DOHH2 (cell line): ENCODE results near the gene SENP8.

Experiments
- EZH2phosphoT487 ChIP-seq: fragments of 200-600 bp; sonication (generic); IDR thresholded peaks from 2 replicates; pipeline ENCODE4 v1.6.1; 2017; ENCODE audit warnings: borderline replicate concordance, mild to moderate bottlenecking, antibody characterized with exemption, low read length, moderate library complexity, mixed read lengths
- TF ChIP-seq, protein P1 (sequence below): fragments of 200-600 bp; sonication (generic); IDR thresholded peaks from one replicate; pipeline ENCODE4 v1.5.1; 2014; ENCODE audit warnings: antibody characterized with exemption, mild to moderate bottlenecking, low read depth, low read length; ENCODE audit not compliant: poor library complexity, severe bottlenecking

DNA sequence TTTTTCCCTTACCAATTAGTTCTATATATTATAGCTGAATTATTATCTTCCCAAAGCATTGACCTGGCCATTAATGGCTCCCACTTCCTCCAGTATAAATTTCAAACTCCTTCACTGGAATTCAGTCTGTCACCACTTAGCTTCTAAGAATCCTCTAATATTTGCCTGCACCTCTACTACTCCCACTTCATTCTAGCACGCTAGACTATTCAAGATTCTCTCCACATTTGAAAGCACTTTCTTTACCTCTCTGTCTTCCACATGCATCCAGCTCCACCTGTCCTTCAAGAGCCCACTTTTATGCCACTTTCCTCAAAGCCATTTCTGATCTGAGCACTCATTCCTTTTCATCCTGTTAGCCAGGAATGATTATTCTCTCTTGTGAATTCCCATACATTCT lies 15.0 kb downstream of the SENP8 start:
- TF ChIP-seq, protein P1, sequence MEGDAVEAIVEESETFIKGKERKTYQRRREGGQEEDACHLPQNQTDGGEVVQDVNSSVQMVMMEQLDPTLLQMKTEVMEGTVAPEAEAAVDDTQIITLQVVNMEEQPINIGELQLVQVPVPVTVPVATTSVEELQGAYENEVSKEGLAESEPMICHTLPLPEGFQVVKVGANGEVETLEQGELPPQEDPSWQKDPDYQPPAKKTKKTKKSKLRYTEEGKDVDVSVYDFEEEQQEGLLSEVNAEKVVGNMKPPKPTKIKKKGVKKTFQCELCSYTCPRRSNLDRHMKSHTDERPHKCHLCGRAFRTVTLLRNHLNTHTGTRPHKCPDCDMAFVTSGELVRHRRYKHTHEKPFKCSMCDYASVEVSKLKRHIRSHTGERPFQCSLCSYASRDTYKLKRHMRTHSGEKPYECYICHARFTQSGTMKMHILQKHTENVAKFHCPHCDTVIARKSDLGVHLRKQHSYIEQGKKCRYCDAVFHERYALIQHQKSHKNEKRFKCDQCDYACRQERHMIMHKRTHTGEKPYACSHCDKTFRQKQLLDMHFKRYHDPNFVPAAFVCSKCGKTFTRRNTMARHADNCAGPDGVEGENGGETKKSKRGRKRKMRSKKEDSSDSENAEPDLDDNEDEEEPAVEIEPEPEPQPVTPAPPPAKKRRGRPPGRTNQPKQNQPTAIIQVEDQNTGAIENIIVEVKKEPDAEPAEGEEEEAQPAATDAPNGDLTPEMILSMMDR = no peak
- TF ChIP-seq EZH2phosphoT487 = no peak
